Measurements from ENCODE around the gene UNC45A. TPM values are rescaled to one million over a fixed set of nuclear protein-coding genes. Genes with fewer than 3 reads are reported as not detected.
"Not testable (repeated sequence)": the region's sequence is repeated elsewhere in the genome, so short reads cannot be mapped to it uniquely, and the experiment has no call there.

Gene UNC45A
- total and polyA plus RNA-seq, 5 experiments from 2014 or later: 53.4 to 73.7 (median 57.9) TPM

- no peaks in the 10 kb centered on the region for H3K9me3 Mint-ChIP-seq
- H3K4me3 Mint-ChIP-seq: no peak overlapping the region
- ATAC-seq (no peak), DNase-seq (no peak)
- H3K4me1 Mint-ChIP-seq: peaks cover 0 to 14% (median 2%) of the 10 kb centered on the region in 4 donors
- H3K36me3 Mint-ChIP-seq: no peaks in the 10 kb centered on the region
- peaks cover 0 to 3% (median 0%) of the 10 kb centered on the region in 5 donors for H3K27me3 Mint-ChIP-seq
- POLR2A ChIA-PET: interaction anchor here (2.3 kb wide), 1 partner anchor 11 kb away, joined by 7 read pairs; the partner anchor contains the start of gene MAN2A2
- H3K27ac Mint-ChIP-seq: peak overlapping the region in 1 of 10 donors; percentile 53
Observed at GRCh38 chr15:90892498-90893174, 42.4 kb upstream of the UNC45A start.

DNA sequence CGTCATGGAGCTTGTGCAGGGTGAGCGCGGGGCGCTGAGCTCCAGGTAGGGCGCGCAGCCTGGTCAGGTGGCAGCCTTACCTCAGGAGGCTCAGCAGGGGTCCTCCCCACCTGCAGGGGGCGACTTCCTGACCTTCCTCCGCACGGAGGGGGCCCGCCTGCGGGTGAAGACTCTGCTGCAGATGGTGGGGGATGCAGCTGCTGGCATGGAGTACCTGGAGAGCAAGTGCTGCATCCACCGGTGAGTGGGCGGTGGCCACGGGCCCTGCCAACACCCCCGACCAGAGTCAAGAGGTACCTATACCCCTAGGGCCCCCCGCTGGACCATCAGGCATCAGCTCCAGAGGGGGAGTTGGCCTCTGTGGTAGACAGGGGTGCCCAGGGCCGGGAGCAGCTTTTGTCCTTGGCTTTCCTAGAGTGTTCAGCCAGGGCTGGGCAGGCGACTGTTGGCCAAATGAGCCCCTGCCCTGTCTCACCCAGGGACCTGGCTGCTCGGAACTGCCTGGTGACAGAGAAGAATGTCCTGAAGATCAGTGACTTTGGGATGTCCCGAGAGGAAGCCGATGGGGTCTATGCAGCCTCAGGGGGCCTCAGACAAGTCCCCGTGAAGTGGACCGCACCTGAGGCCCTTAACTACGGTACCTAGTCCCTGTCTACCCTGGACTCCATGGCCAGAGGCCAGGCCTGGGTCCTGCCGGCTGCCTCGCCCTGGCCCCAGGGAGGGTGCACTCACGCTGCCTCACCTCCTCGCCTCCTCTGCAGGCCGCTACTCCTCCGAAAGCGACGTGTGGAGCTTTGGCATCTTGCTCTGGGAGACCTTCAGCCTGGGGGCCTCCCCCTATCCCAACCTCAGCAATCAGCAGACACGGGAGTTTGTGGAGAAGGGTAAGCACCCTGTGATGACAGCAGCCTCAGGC lies 41.7 kb upstream of the UNC45A start:
- ATAC-seq: no peak
- Mint-ChIP-seq H3K36me3 (no peaks in the 10 kb centered on the region), H3K27ac (no peak overlapping the region), H3K4me1 (peaks cover 0 to 12% (median under 1%) of the 10 kb centered on the region in 4 donors), H3K4me3 (no peak overlapping the region), H3K9me3 (no peaks in the 10 kb centered on the region), H3K27me3 (peaks cover 0 to under 1% (median 0%) of the 10 kb centered on the region in 5 donors)
- POLR2A ChIA-PET: interaction anchor here (2.3 kb wide), 1 partner anchor 10 kb away, joined by 7 read pairs; the partner anchor contains the start of gene MAN2A2
- no peak for DNase-seq

- H3K4me3 Mint-ChIP-seq: no peak overlapping the region
- no peaks in the 10 kb centered on the region for H3K36me3 Mint-ChIP-seq
- POLR2A ChIA-PET: interaction anchor here (1.3 kb wide), 1 partner anchor 41 kb away, joined by 3 read pairs; no protein-coding TSS in a partner anchor
- no peaks in the 10 kb centered on the region for H3K27me3 Mint-ChIP-seq
- no peaks in the 10 kb centered on the region for H3K9me3 Mint-ChIP-seq
- peaks cover 0 to 11% (median 2%) of the 10 kb centered on the region in 4 donors for H3K4me1 Mint-ChIP-seq
- DNase-seq (no peak), ATAC-seq (no peak)
- peak overlapping the region in 2 of 10 donors; percentile 5 to 57 for H3K27ac Mint-ChIP-seq
Observed at GRCh38 chr15:90895571-90896117, 39.4 kb upstream of the UNC45A start.

GRCh38 chr15:90897131-90897655 lies 37.9 kb upstream of the UNC45A start:
- ATAC-seq, H3K27me3 Mint-ChIP-seq, H3K36me3 Mint-ChIP-seq, H3K4me3 Mint-ChIP-seq, DNase-seq, H3K9me3 Mint-ChIP-seq: not testable (repeated sequence)
- Mint-ChIP-seq H3K27ac (peak overlapping the region in 1 of 10 donors; percentile 59), H3K4me1 (peaks cover 9 to 23% (median 10%) of the 10 kb centered on the region in 4 donors)
- POLR2A ChIA-PET: interaction anchor here (0.7 to 10.7 kb wide), 2 partner anchors 37 to 322 kb away, joined by 3 to 237 read pairs; partner anchors contain the start of genes HDDC3 and UNC45A

GRCh38 chr15:90901175-90902039 lies 33.7 kb upstream of the UNC45A start:
- Mint-ChIP-seq H3K27me3 (no peaks in the 10 kb centered on the region), H3K27ac (peak overlapping the region; percentile 83 to 97 (median 91)), H3K4me3 (peak overlapping the region; percentile 81 to 91 (median 86)), H3K36me3 (peaks cover 0 to 16% (median 10%) of the 10 kb centered on the region in 3 donors), H3K4me1 (peaks cover 19 to 36% (median 29%) of the 10 kb centered on the region in 4 donors), H3K9me3 (no peaks in the 10 kb centered on the region)
- POLR2A ChIA-PET: interaction anchor here (1.2 to 10.7 kb wide), 3 partner anchors 11 to 184 kb away, joined by 3 to 237 read pairs (median 11); partner anchors contain the start of genes BLM, HDDC3 and UNC45A
- DNase-seq (peak in 1 of 10 donors; percentile 42), ATAC-seq (no peak)

GRCh38 chr15:90902040-90902839 lies 32.8 kb upstream of the UNC45A start:
- Mint-ChIP-seq H3K9me3 (no peaks in the 10 kb centered on the region), H3K4me1 (peaks cover 19 to 32% (median 27%) of the 10 kb centered on the region in 4 donors), H3K27ac (peak overlapping the region; percentile 83 to 97 (median 91)), H3K27me3 (no peaks in the 10 kb centered on the region), H3K36me3 (peaks cover 0 to 24% (median 10%) of the 10 kb centered on the region in 3 donors), H3K4me3 (peak overlapping the region; percentile 81 to 91 (median 86))
- peak; percentile 56 to 82 (median 66) for DNase-seq
- POLR2A ChIA-PET: interaction anchor here (0.6 to 10.7 kb wide), 12 partner anchors 10 to 539 kb away, joined by 3 to 237 read pairs (median 6); partner anchors contain the start of genes BLM, HDDC3, RCCD1 and UNC45A
- peak; percentile 70 to 79 for ATAC-seq

DNA sequence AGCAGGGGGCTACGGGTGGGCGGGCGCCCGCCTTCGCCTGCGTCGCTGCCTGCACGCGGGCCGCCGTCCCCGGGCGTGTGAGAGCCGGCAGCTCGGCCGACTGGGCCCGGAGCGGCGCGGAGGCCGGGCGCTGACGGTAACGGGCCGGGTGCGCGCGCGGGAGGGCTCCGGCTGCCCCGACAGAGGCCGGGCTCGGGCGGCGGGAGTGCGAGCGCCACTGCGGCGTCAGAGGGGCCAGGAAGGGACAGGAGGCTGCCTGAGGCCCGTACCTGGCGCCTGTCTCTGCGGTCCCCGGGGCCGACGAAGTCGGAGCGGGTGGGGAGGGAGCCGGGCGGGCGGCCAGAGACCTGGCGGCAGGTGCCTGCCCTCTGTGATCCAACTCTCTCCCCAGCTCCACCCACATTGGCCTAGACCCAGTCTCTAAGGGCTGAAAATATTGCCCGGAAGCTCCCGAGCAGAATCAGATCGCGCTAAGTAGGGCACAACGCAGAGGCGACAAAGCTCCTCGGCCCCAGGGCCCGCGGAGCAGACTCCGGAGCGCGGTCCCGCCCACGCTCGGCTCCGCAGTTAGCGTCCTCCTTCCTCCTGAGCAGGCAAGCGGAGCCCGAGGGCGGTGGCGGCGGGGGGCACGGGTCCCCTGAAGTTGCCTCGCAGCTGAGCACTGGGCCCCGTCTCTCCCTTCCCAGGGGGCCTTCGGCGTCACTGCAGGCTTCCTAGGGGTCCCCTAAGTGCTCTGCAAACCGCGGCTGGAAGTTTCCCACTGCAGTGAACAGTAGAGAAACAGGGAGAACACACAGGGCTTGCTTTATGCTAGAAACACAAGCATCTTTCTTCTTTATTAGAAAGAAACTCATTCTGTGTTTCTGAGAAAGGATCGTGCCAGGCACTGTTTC lies 32.0 kb upstream of the UNC45A start, which contains the start of gene MAN2A2:
Gene MAN2A2, plus strand, starts transcription at position 463 of the 893 bp plus-strand sequence. CDS start 906 bp downstream, outside the sequence.
- ATAC-seq (peak; percentile 61 to 66), DNase-seq (peak; percentile 51 to 85 (median 66))
- Mint-ChIP-seq H3K36me3 (peaks cover 0 to 33% (median 19%) of the 10 kb centered on the region in 3 donors), H3K9me3 (no peaks in the 10 kb centered on the region), H3K27ac (peak within 1 kb of the TSS; percentile 88 to 97 (median 91)), H3K4me3 (peak within 1 kb of the TSS; percentile 81 to 98 (median 90)), H3K4me1 (peaks cover 19 to 33% (median 26%) of the 10 kb centered on the region in 4 donors), H3K27me3 (no peaks in the 10 kb centered on the region)
- POLR2A ChIA-PET: interaction anchor here (0.6 to 10.7 kb wide), 15 partner anchors 9 to 540 kb away, joined by 3 to 237 read pairs (median 6); partner anchors contain the start of genes BLM, HDDC3, RCCD1 and UNC45A

DNA sequence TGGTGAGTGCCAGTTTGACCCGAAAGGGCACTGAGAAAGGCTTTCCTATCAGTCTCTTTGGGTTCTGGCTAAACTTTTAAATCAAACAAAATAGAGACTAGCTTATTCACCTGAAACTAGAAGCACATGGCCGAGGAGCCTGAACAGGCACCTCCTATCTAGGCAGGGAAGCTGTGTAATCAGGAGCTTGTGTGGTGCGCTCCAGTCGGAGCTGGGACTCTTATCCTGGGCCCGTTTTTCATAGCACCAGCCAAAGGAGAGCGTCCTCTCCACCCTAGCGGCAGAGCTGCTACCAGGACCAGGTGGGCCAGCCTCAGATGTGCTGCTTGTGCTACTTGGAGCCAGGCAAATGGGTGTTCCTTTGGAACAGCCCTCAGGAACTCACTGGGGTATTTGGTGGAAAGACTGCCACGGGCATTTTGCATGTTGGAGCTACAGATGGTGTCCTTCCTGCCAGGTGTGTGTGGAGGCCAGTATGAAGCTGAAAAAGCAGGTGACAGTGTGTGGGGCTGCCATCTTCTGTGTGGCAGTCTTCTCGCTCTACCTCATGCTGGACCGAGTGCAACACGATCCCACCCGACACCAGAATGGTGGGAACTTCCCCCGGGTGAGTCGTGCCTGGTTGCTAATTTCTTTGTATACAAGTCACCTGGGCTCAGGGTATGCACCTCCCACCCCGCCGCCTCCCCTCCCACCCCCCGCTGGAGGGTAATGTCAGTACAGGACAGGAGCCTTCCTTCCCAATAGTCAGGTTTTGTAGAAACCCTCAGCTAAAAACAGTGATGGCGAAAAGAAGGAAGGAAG lies 31.1 kb upstream of the UNC45A start:
- peak overlapping the region; percentile 69 to 91 (median 84) for H3K27ac Mint-ChIP-seq
- no peaks in the 10 kb centered on the region for H3K27me3 Mint-ChIP-seq
- peak overlapping the region; percentile 78 to 98 (median 84) for H3K4me3 Mint-ChIP-seq
- DNase-seq: peak in 1 of 10 donors; percentile 54
- peaks cover 19 to 33% (median 26%) of the 10 kb centered on the region in 4 donors for H3K4me1 Mint-ChIP-seq
- no peaks in the 10 kb centered on the region for H3K9me3 Mint-ChIP-seq
- POLR2A ChIA-PET: interaction anchor here (0.7 to 10.7 kb wide), 15 partner anchors 8 to 309 kb away, joined by 3 to 237 read pairs (median 6); partner anchors contain the start of genes BLM, HDDC3, RCCD1 and UNC45A
- ATAC-seq: no peak
- peaks cover 0 to 39% (median 19%) of the 10 kb centered on the region in 3 donors for H3K36me3 Mint-ChIP-seq

DNA sequence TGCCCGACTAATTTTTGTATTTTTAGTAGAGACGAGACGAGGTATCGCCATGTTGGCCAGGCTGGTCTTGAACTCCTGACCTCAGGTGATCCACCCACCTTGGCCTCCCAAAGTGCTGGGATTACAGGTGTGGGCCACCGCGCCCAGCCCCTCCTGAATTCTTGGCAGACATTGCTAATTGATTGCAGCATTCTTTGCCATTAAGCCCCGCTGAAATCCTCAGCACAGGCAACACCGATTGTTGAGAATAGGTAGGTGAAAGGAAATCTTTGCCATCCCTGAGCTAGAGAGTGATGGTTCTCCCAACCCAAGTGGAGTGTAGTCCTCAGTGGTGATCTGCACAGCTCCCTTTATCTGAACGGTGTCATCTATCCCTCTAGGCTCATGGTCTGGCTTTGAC lies 30.3 kb upstream of the UNC45A start:
- DNase-seq (peak in 1 of 10 donors; percentile 37), ATAC-seq (no peak)
- no peaks in the 10 kb centered on the region for H3K27me3 Mint-ChIP-seq
- no peaks in the 10 kb centered on the region for H3K9me3 Mint-ChIP-seq
- H3K4me1 Mint-ChIP-seq: peaks cover 19 to 33% (median 26%) of the 10 kb centered on the region in 4 donors
- peak overlapping the region in 2 of 10 donors; percentile 19 to 29 for H3K27ac Mint-ChIP-seq
- H3K4me3 Mint-ChIP-seq: peak overlapping the region in 5 of 10 donors; percentile 19 to 52 (median 39)
- peaks cover 0 to 47% (median 19%) of the 10 kb centered on the region in 3 donors for H3K36me3 Mint-ChIP-seq
- POLR2A ChIA-PET: interaction anchor here (1.0 to 10.7 kb wide), 5 partner anchors 9 to 29 kb away, joined by 3 to 237 read pairs (median 4); partner anchors contain the start of genes HDDC3 and UNC45A
